B cell (primary cell): ENCODE results near the gene GDF7. TPM values are rescaled to one million over a fixed set of nuclear protein-coding genes. Genes with fewer than 3 reads are reported as not detected.

Experiments
- ATAC-seq: fragments of 200-7000 bp; cut with Tn5 transposase; one replicate; pipeline ENCODE4 v1.10.0; 2021; ENCODE audit warnings: low read depth, mild to moderate bottlenecking, moderate number of reproducible peaks, moderate library complexity
- CTCF ChIA-PET: fragments of 350-600 bp; sonication (Branson Sonifier 250); formaldehyde crosslinking; loops from one replicate; lab custom pipeline; 2021; ENCODE audit warnings: antibody characterized with exemption, inconsistent platforms; lab: Charles Lee
- POLR2A ChIA-PET: fragments of 350-600 bp; sonication (Branson Sonifier 250); formaldehyde crosslinking; loops from one replicate; lab custom pipeline; 2021; ENCODE audit warnings: antibody characterized with exemption; lab: Charles Lee
- DNase-seq: peaks from one replicate; pipeline ENCODE4 v3.0.0; 2013
- H2AFZ ChIP-seq: 2 replicates; pipeline ENCODE4 v1.6.1; 2012; ENCODE audit warnings: mild to moderate bottlenecking, low read depth, low read length; ENCODE audit not compliant: insufficient read depth, poor library complexity, severe bottlenecking
- H3K27ac ChIP-seq, 2 donors: 1 replicate in 1 of 2; 2 replicates in 1 of 2; pipeline ENCODE4 v1.5.1; 2012 to 2013; ENCODE audit warnings: low read length in 2 of 2, mild to moderate bottlenecking in 2 of 2, moderate library complexity in 1 of 2
- H3K27me3 ChIP-seq, 4 experiments: fragments of 200-600 bp in 1 of 4; sonication (generic) in 1 of 4; replicated peaks in 1 of 4; 1 replicate in 2 of 4; 2 replicates in 2 of 4; pipeline versions ENCODE4 v1.6.1 to v1.7.0; 2013 to 2016; ENCODE audit warnings: low read length in 3 of 4, mild to moderate bottlenecking in 2 of 4, mixed read lengths in 1 of 4, moderate library complexity in 1 of 4; ENCODE audit not compliant: insufficient read depth in 4 of 4, control insufficient read depth in 3 of 4; ENCODE audit errors: control extremely low read depth in 1 of 4
- H3K36me3 ChIP-seq, 2 experiments: replicated peaks in 1 of 2; 1 replicate in 1 of 2; 2 replicates in 1 of 2; pipeline versions ENCODE4 v1.6.1 to v1.7.1; 2013; ENCODE audit warnings: low read length in 1 of 2; ENCODE audit not compliant: insufficient read depth in 2 of 2, control insufficient read depth in 1 of 2; ENCODE audit errors: control extremely low read depth in 1 of 2, extremely low read depth in 1 of 2
- H3K4me1 ChIP-seq, 2 donors: fragments of 200-600 bp in 1 of 2; sonication (generic) in 1 of 2; 1 replicate in 1 of 2; 2 replicates in 1 of 2; pipeline versions ENCODE4 v1.5.1 to v1.6.1; 2013 to 2017; ENCODE audit warnings: low read length in 2 of 2; ENCODE audit not compliant: control insufficient read depth in 2 of 2, insufficient read depth in 2 of 2
- H3K4me2 ChIP-seq: replicated peaks from 2 replicates; pipeline ENCODE3; 2012; ENCODE audit warnings: mild to moderate bottlenecking, low read depth, low read length; ENCODE audit not compliant: poor library complexity, severe bottlenecking
- H3K4me3 ChIP-seq, 5 experiments: fragments of 200-600 bp in 1 of 5; sonication (generic) in 1 of 5; 1 replicate in 3 of 5; 2 replicates in 2 of 5; pipeline versions ENCODE4 v1.5.1 to v1.7.0; 2011 to 2016; ENCODE audit warnings: low read length in 4 of 5, mild to moderate bottlenecking in 4 of 5, low read depth in 2 of 5, control low read depth in 1 of 5, moderate library complexity in 1 of 5; ENCODE audit not compliant: insufficient read depth in 1 of 5; ENCODE audit errors: control extremely low read depth in 1 of 5, extremely low read depth in 1 of 5
- H3K79me2 ChIP-seq: fragments of 200-600 bp; sonication (generic); one replicate; pipeline ENCODE4 v1.6.0; 2016; ENCODE audit warnings: low read length; ENCODE audit not compliant: control insufficient read depth, insufficient read depth
- H3K9ac ChIP-seq: fragments of 200-600 bp; sonication (generic); 2 replicates; pipeline ENCODE4 v1.6.1; 2017; ENCODE audit warnings: mild to moderate bottlenecking, low read length, moderate library complexity
- H3K9me3 ChIP-seq, 3 donors: one replicate each; pipeline versions ENCODE4 v1.6.1 to v1.7.1; 2013; ENCODE audit warnings: low read length in 2 of 3; ENCODE audit not compliant: control insufficient read depth in 2 of 3, insufficient read depth in 1 of 3; ENCODE audit errors: control extremely low read depth in 1 of 3
- H4K20me1 ChIP-seq: 2 replicates; pipeline ENCODE4 v1.6.0; 2012; ENCODE audit warnings: mild to moderate bottlenecking, low read length; ENCODE audit not compliant: insufficient read depth, control insufficient read depth, poor library complexity, severe bottlenecking
- H3K27ac Mint-ChIP-seq: one replicate; pipeline ENCODE4 v1.8.0; 2021; ENCODE audit warnings: mixed read lengths
- H3K27me3 Mint-ChIP-seq: one replicate; pipeline ENCODE4 v1.8.0; 2021; ENCODE audit warnings: mixed read lengths
- H3K4me1 Mint-ChIP-seq: one replicate; pipeline ENCODE4 v1.8.0; 2021; ENCODE audit warnings: mixed read lengths
- H3K4me3 Mint-ChIP-seq: one replicate; pipeline ENCODE4 v1.8.0; 2021; ENCODE audit warnings: mixed read lengths
- H3K9me3 Mint-ChIP-seq: one replicate; pipeline ENCODE4 v1.8.0; 2022; ENCODE audit warnings: mixed read lengths; ENCODE audit not compliant: insufficient read depth
- EZH2 ChIP-seq: IDR thresholded peaks from 2 replicates; pipeline ENCODE4 v1.6.1; 2012; ENCODE audit warnings: borderline replicate concordance, low read depth, mild to moderate bottlenecking, moderate library complexity, low read length; ENCODE audit not compliant: insufficient read depth, poor library complexity, severe bottlenecking
- WGBS: methylation state at CpG from one replicate; pipeline ENCODE4 v1.1.5; 2013; ENCODE audit warnings: missing lambda C conversion rate; ENCODE audit not compliant: insufficient coverage; 5-methylcytosine and 5-hydroxymethylcytosine counted together
- intact Hi-C: fragments of 100-400 bp; cut with micrococcal nuclease; formaldehyde crosslinking; loops from one replicate; pipeline ENCODE4 v1.10.0; 2022
- polyA plus RNA-seq: library from polyadenylated mRNA; depleted of rRNA; stranded (reverse); fragments of >200 nt; gene quantifications from 2 replicates; pipeline ENCODE4 v1.2.3, GENCODE V29; 2012
- total RNA-seq, 2 donors: library from RNA; stranded (reverse); fragments of 120-200 nt in 1 of 2; gene quantifications; 1 replicate in 1 of 2; 2 replicates in 1 of 2; pipeline versions ENCODE4 v1.2.3 to v1.2.4, GENCODE V29; 2013 to 2022
- TF ChIP-seq, protein P1 (sequence below): fragments of 200-600 bp; IDR thresholded peaks from one replicate; pipeline ENCODE4 v1.8.0; 2022; ENCODE audit warnings: antibody characterized with exemption, mild to moderate bottlenecking

Gene GDF7
- total and polyA plus RNA-seq, 2 donors (not counting 1 experiment from before 2014, with no cell fraction given), result 7.0 to 15.3 TPM

- peak overlapping the region in 4 of 5 experiments; percentile 54 to 71 (median 60) for H3K4me3 ChIP-seq
- Mint-ChIP-seq H3K27ac (peak overlapping the region; percentile 83), H3K4me1 (peaks cover 40% of the 10 kb centered on the region), H3K27me3 (peaks cover 9% of the 10 kb centered on the region), H3K4me3 (peak overlapping the region; percentile 88), H3K9me3 (no peaks in the 10 kb centered on the region)
- peaks cover 0 to 11% of the 10 kb centered on the region in 2 experiments for H3K36me3 ChIP-seq
- CTCF ChIA-PET, result interaction anchor here (3.4 to 8.9 kb wide), 3 partner anchors 9 to 295 kb away, joined by 15 to 139 read pairs (median 88); partner anchors contain the start of gene HS1BP3
- no peak for TF ChIP-seq EZH2
- TF ChIP-seq, protein P1, sequence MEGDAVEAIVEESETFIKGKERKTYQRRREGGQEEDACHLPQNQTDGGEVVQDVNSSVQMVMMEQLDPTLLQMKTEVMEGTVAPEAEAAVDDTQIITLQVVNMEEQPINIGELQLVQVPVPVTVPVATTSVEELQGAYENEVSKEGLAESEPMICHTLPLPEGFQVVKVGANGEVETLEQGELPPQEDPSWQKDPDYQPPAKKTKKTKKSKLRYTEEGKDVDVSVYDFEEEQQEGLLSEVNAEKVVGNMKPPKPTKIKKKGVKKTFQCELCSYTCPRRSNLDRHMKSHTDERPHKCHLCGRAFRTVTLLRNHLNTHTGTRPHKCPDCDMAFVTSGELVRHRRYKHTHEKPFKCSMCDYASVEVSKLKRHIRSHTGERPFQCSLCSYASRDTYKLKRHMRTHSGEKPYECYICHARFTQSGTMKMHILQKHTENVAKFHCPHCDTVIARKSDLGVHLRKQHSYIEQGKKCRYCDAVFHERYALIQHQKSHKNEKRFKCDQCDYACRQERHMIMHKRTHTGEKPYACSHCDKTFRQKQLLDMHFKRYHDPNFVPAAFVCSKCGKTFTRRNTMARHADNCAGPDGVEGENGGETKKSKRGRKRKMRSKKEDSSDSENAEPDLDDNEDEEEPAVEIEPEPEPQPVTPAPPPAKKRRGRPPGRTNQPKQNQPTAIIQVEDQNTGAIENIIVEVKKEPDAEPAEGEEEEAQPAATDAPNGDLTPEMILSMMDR, result no peak
- peaks cover 0 to 83% (median 24%) of the 10 kb centered on the region in 4 experiments for H3K27me3 ChIP-seq
- peak overlapping the region; percentile 34 to 51 for H3K27ac ChIP-seq
- POLR2A ChIA-PET, result interaction anchor here (2.6 to 3.3 kb wide), 2 partner anchors 9 to 220 kb away, joined by 17 to 74 read pairs; partner anchors contain the start of gene RHOB
- H3K79me2 ChIP-seq, result peaks cover 3% of the 10 kb centered on the region
- peaks cover 41 to 73% of the 10 kb centered on the region in 2 donors for H3K4me1 ChIP-seq
- H3K9ac ChIP-seq, result peak overlapping the region; percentile 69
- H3K9me3 ChIP-seq, result peaks cover 0 to 28% (median 0%) of the 10 kb centered on the region in 3 donors
- peak overlapping the region; percentile 53 for H2AFZ ChIP-seq
- H3K4me2 ChIP-seq, result peak overlapping the region; percentile 80
- no peaks in the 10 kb centered on the region for H4K20me1 ChIP-seq
- DNase-seq, result peak; percentile 53
- ATAC-seq, result peak; percentile 6
- WGBS, result 25% methylated on average over 39 of the region's 39 CpGs
- intact Hi-C loops, result no loop called here
These were observed 822 bp downstream of the GDF7 start for GRCh38 chr2:20667531-20668401.
